Suprapubic skin (tissue), 4 donors: ENCODE results near the gene MCM7. TPM values are rescaled to one million over a fixed set of nuclear protein-coding genes. Genes with fewer than 3 reads are reported as not detected.

Experiments used
- DNase-seq, 2 donors: peaks; one replicate each; pipeline ENCODE4 v3.0.0-alpha.2; 2019; ENCODE audit warnings: low spot score in 2 of 2
- H3K27ac ChIP-seq: fragments of 200-600 bp; sonication (generic); one replicate; pipeline ENCODE4 v1.5.1; 2019
- H3K27me3 ChIP-seq: fragments of 200-600 bp; sonication (generic); one replicate; pipeline ENCODE4 v1.5.1; 2019
- H3K36me3 ChIP-seq: fragments of 200-600 bp; sonication (generic); one replicate; pipeline ENCODE4 v1.5.1; 2019
- H3K4me1 ChIP-seq: fragments of 200-600 bp; sonication (generic); one replicate; pipeline ENCODE4 v1.5.1; 2019
- H3K4me3 ChIP-seq: fragments of 200-600 bp; sonication (generic); one replicate; pipeline ENCODE4 v1.5.1; 2019; ENCODE audit warnings: mild to moderate bottlenecking
- H3K9me3 ChIP-seq: fragments of 200-600 bp; sonication (generic); one replicate; pipeline ENCODE4 v1.5.1; 2019
- CTCF ChIP-seq, 2 donors: fragments of 200-600 bp in 1 of 2; fragments of 450-650 bp in 1 of 2; sonication (generic) in 1 of 2; IDR thresholded peaks; one replicate each; pipeline ENCODE4 v1.5.1; 2016 to 2019; ENCODE audit warnings: antibody characterized with exemption in 2 of 2, mild to moderate bottlenecking in 1 of 2, moderate library complexity in 1 of 2
- EP300 ChIP-seq: sonication (generic); formaldehyde crosslinking; IDR thresholded peaks from one replicate; pipeline ENCODE4 v1.6.1; 2017; ENCODE audit warnings: antibody characterized with exemption
- POLR2A ChIP-seq, 2 donors: fragments of 450-650 bp; IDR thresholded peaks; one replicate each; pipeline ENCODE4 v1.6.1; 2017; ENCODE audit warnings: antibody characterized with exemption in 2 of 2, mild to moderate bottlenecking in 2 of 2, moderate library complexity in 2 of 2
- POLR2AphosphoS5 ChIP-seq, 3 donors: sonication (generic); formaldehyde crosslinking; IDR thresholded peaks; one replicate each; pipeline ENCODE4 v1.6.1; 2017; ENCODE audit warnings: antibody characterized with exemption in 3 of 3
- WGBS: methylation state at CpG from one replicate; pipeline ENCODE4 v1.1.5; 2018; 5-methylcytosine and 5-hydroxymethylcytosine counted together
- total RNA-seq, 4 donors: library from RNA; depleted of rRNA; stranded (reverse); fragments of >200 nt; gene quantifications; one replicate each; pipeline ENCODE4 v1.1.0, GENCODE V29; 2016

The MCM7 gene
- total RNA-seq, 4 donors from 2014 or later = 43.8 to 97.0 (median 51.8) TPM

GRCh38 chr7:100074841-100075240, 26.4 kb downstream of the MCM7 start:
- no peaks in the 10 kb centered on the region for H3K27me3 ChIP-seq
- no peak overlapping the region for H3K4me3 ChIP-seq
- 94% methylated on average over 7 of the region's 7 CpGs for WGBS
- no peak overlapping the region for H3K27ac ChIP-seq
- no peak for DNase-seq
- H3K9me3 ChIP-seq = peaks cover 26% of the 10 kb centered on the region
- peaks cover 85% of the 10 kb centered on the region for H3K36me3 ChIP-seq
- TF ChIP-seq POLR2A (IDR thresholded peaks at IDR 0.05) (no peak), EP300 (no peak), CTCF (IDR thresholded peaks at IDR 0.05) (no peak), POLR2AphosphoS5 (IDR thresholded peaks at IDR 0.05) (no peak)
- peaks cover 10% of the 10 kb centered on the region for H3K4me1 ChIP-seq

- Histone ChIP-seq H3K36me3 (peaks cover 89% of the 10 kb centered on the region), H3K4me3 (no peak overlapping the region)
These were observed 28.7 kb downstream of the MCM7 start for GRCh38 chr7:100072462-100072861.

GRCh38 chr7:100071018-100071723, 30.0 kb downstream of the MCM7 start:
- WGBS = 94% methylated on average over 11 of the region's 11 CpGs
- no peak overlapping the region for H3K27ac ChIP-seq
- no peak for DNase-seq
- H3K36me3 ChIP-seq = peaks cover 86% of the 10 kb centered on the region
- H3K4me3 ChIP-seq = no peak overlapping the region
- H3K27me3 ChIP-seq = no peaks in the 10 kb centered on the region
- peaks cover 26% of the 10 kb centered on the region for H3K9me3 ChIP-seq
- H3K4me1 ChIP-seq = peaks cover 2% of the 10 kb centered on the region
- TF ChIP-seq POLR2A (IDR thresholded peaks at IDR 0.05) (no peak), CTCF (IDR thresholded peaks at IDR 0.05) (no peak), EP300 (no peak), POLR2AphosphoS5 (IDR thresholded peaks at IDR 0.05) (no peak)

More at GRCh38 chr7:100072462-100072861, 28.7 kb downstream of the MCM7 start:
- no peak for DNase-seq
- Histone ChIP-seq H3K9me3 (peaks cover 26% of the 10 kb centered on the region), H3K4me1 (no peaks in the 10 kb centered on the region), H3K27me3 (no peaks in the 10 kb centered on the region), H3K27ac (no peak overlapping the region)
- TF ChIP-seq CTCF (IDR thresholded peaks at IDR 0.05) = no peak
- TF ChIP-seq EP300 = no peak
- no peak for TF ChIP-seq POLR2A (IDR thresholded peaks at IDR 0.05)
- no peak for TF ChIP-seq POLR2AphosphoS5 (IDR thresholded peaks at IDR 0.05)
- WGBS = 95% methylated on average over 10 of the region's 10 CpGs

GRCh38 chr7:100069991-100070390, 31.2 kb downstream of the MCM7 start:
- peaks cover 74% of the 10 kb centered on the region for H3K36me3 ChIP-seq

More at GRCh38 chr7:100069991-100070390, 31.2 kb downstream of the MCM7 start:
- Histone ChIP-seq H3K4me3 (no peak overlapping the region), H3K27ac (no peak overlapping the region), H3K27me3 (no peaks in the 10 kb centered on the region), H3K9me3 (peaks cover 26% of the 10 kb centered on the region), H3K4me1 (peaks cover 12% of the 10 kb centered on the region)
- no peak for TF ChIP-seq POLR2A (IDR thresholded peaks at IDR 0.05)
- no peak for TF ChIP-seq POLR2AphosphoS5 (IDR thresholded peaks at IDR 0.05)
- no peak for TF ChIP-seq EP300
- no peak for TF ChIP-seq CTCF (IDR thresholded peaks at IDR 0.05)
- 95% methylated on average over 5 of the region's 5 CpGs for WGBS
- DNase-seq = no peak
